ENCODE measurements around the gene CD300LG.

- TF ChIP-seq CTCF (conservative IDR thresholded peaks at IDR 0.05; ENCODE audit: low read depth, low read length) (no peak), EZH2 (IDR thresholded peaks at IDR 0.05; ENCODE audit: borderline replicate concordance, low read depth, low read length, poor library complexity, severe bottlenecking) (no peak)
Observed at GRCh38 chr17:43839670-43840108, 7.3 kb upstream of the CD300LG start.
